Hepatocyte (in vitro differentiated cells): Measurements from ENCODE around the gene TRPT1.

Source experiments
- EZH2 ChIP-seq: fragments of 200-600 bp; sonication (generic); IDR thresholded peaks from 2 replicates; pipeline ENCODE4 v1.6.1; 2016; ENCODE audit warnings: antibody characterized with exemption, mild to moderate bottlenecking, borderline replicate concordance
- EZH2phosphoT487 ChIP-seq: fragments of 200-600 bp; sonication (generic); IDR thresholded peaks from one replicate; pipeline ENCODE4 v1.6.1; 2018; ENCODE audit warnings: antibody characterized with exemption, mild to moderate bottlenecking, low read depth, moderate library complexity; ENCODE audit not compliant: unreplicated experiment, severe bottlenecking
- TF ChIP-seq, protein P1 (sequence below): fragments of 200-600 bp; sonication (generic); IDR thresholded peaks from 2 replicates; pipeline ENCODE4 v1.5.1; 2016; ENCODE audit warnings: antibody characterized with exemption, mild to moderate bottlenecking; ENCODE audit not compliant: poor library complexity

DNA sequence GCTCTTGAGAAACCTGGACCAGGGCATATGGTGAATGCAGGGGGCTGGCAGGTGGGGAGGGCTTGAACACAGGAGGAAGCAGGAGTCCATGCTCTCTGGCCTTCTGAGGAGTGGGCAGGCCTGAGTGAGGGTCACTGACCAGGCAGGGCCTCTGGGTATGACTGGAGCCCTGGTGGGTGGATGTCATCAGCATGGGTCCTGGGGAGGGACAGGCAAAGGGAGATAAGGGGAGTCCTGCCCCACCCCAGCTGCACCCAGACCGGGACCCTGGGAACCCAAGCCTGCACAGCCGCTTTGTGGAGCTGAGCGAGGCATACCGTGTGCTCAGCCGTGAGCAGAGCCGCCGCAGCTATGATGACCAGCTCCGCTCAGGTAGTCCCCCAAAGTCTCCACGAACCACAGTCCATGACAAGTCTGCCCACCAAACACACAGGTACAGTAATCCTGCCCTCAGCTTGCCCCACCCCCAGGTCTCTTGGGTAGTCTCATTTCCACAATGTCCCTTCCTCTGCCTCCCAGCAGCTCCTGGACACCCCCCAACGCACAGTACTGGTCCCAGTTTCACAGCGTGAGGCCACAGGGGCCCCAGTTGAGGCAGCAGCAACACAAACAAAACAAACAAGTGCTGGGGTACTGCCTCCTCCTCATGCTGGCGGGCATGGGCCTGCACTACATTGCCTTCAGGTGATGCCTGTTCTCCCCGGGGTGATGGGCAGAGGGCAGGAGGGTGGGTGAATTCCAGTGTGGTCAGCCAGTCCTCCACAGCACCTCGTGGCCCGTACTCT is 6.4 kb upstream of the TRPT1 start:
- TF ChIP-seq, protein P1, sequence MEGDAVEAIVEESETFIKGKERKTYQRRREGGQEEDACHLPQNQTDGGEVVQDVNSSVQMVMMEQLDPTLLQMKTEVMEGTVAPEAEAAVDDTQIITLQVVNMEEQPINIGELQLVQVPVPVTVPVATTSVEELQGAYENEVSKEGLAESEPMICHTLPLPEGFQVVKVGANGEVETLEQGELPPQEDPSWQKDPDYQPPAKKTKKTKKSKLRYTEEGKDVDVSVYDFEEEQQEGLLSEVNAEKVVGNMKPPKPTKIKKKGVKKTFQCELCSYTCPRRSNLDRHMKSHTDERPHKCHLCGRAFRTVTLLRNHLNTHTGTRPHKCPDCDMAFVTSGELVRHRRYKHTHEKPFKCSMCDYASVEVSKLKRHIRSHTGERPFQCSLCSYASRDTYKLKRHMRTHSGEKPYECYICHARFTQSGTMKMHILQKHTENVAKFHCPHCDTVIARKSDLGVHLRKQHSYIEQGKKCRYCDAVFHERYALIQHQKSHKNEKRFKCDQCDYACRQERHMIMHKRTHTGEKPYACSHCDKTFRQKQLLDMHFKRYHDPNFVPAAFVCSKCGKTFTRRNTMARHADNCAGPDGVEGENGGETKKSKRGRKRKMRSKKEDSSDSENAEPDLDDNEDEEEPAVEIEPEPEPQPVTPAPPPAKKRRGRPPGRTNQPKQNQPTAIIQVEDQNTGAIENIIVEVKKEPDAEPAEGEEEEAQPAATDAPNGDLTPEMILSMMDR, result no peak
- TF ChIP-seq EZH2phosphoT487, result no peak
- no peak for TF ChIP-seq EZH2
